CD14-positive monocyte (primary cell): Measurements from ENCODE around the gene USP3. TPM values are rescaled to one million over a fixed set of nuclear protein-coding genes. Genes with fewer than 3 reads are reported as not detected.

Experiments used
- DNase-seq, 3 donors: peaks; one replicate each; pipeline ENCODE4 v3.0.0-alpha.2; 2011 to 2022
- H2AFZ ChIP-seq: 2 replicates; pipeline ENCODE4 v1.6.0; 2012; ENCODE audit warnings: mild to moderate bottlenecking, low read depth, low read length, inconsistent platforms; ENCODE audit not compliant: insufficient read depth, poor library complexity, severe bottlenecking
- H3K27ac ChIP-seq, 2 donors: 1 replicate in 1 of 2; 2 replicates in 1 of 2; pipeline ENCODE4 v1.5.1; 2012 to 2013; ENCODE audit warnings: low read length in 2 of 2, control low read depth in 1 of 2, inconsistent platforms in 1 of 2, low read depth in 1 of 2, mild to moderate bottlenecking in 1 of 2
- H3K27me3 ChIP-seq, 2 donors: one replicate each; pipeline versions ENCODE4 v1.6.0 to v1.6.1; 2011 to 2013; ENCODE audit warnings: low read length in 2 of 2; ENCODE audit not compliant: control insufficient read depth in 2 of 2, insufficient read depth in 2 of 2
- H3K36me3 ChIP-seq, 2 donors: replicated peaks in 1 of 2; 1 replicate in 1 of 2; 2 replicates in 1 of 2; pipeline versions ENCODE4 v1.5.1 to v1.6.1; 2012 to 2013; ENCODE audit warnings: low read length in 2 of 2, control low read depth in 1 of 2, inconsistent platforms in 1 of 2, mild to moderate bottlenecking in 1 of 2; ENCODE audit not compliant: insufficient read depth in 2 of 2, control insufficient read depth in 1 of 2
- H3K4me1 ChIP-seq, 2 donors: 1 replicate in 1 of 2; 2 replicates in 1 of 2; pipeline versions ENCODE4 v1.5.1 to v1.6.1; 2012 to 2013; ENCODE audit warnings: low read length in 2 of 2, control low read depth in 1 of 2, inconsistent platforms in 1 of 2, mild to moderate bottlenecking in 1 of 2, moderate library complexity in 1 of 2; ENCODE audit not compliant: insufficient read depth in 2 of 2, control insufficient read depth in 1 of 2
- H3K4me2 ChIP-seq: replicated peaks from 2 replicates; pipeline ENCODE3; 2012; ENCODE audit warnings: low read length, moderate library complexity, mild to moderate bottlenecking; ENCODE audit not compliant: poor library complexity, severe bottlenecking; ENCODE audit errors: extremely low read depth
- H3K4me3 ChIP-seq, 3 experiments: fragments of 200-600 bp in 1 of 3; sonication (generic) in 1 of 3; replicated peaks in 1 of 3; 1 replicate in 2 of 3; 2 replicates in 1 of 3; pipeline ENCODE4 v1.5.1; 2011 to 2013; ENCODE audit warnings: low read length in 3 of 3, mild to moderate bottlenecking in 3 of 3, control low read depth in 2 of 3, low read depth in 2 of 3, inconsistent platforms in 1 of 3, moderate library complexity in 1 of 3
- H3K79me2 ChIP-seq: 2 replicates; pipeline ENCODE4 v1.6.0; 2012; ENCODE audit warnings: mild to moderate bottlenecking, control low read depth, inconsistent platforms, low read length, moderate library complexity; ENCODE audit not compliant: insufficient read depth
- H3K9ac ChIP-seq: 2 replicates; pipeline ENCODE4 v1.6.0; 2017; ENCODE audit warnings: low read length, mild to moderate bottlenecking; ENCODE audit not compliant: insufficient read depth, poor library complexity, severe bottlenecking
- H3K9me3 ChIP-seq, 2 donors: replicated peaks in 1 of 2; 1 replicate in 1 of 2; 2 replicates in 1 of 2; pipeline versions ENCODE4 v1.5.1 to v1.6.1; 2012 to 2013; ENCODE audit warnings: low read length in 2 of 2, control low read depth in 1 of 2; ENCODE audit not compliant: control insufficient read depth in 1 of 2, insufficient read depth in 1 of 2
- H4K20me1 ChIP-seq: 2 replicates; pipeline ENCODE4 v1.6.0; 2012; ENCODE audit warnings: mild to moderate bottlenecking, low read length, control low read depth, moderate library complexity; ENCODE audit not compliant: insufficient read depth
- H3K27ac Mint-ChIP-seq, 7 donors: one replicate each; pipeline ENCODE4 v1.8.0; 2020; ENCODE audit warnings: mild to moderate bottlenecking in 7 of 7, mixed read lengths in 7 of 7, moderate library complexity in 6 of 7, inconsistent platforms in 2 of 7
- H3K27me3 Mint-ChIP-seq, 3 donors: one replicate each; pipeline ENCODE4 v1.8.0; 2021 to 2022; ENCODE audit warnings: low read depth in 3 of 3, mild to moderate bottlenecking in 3 of 3, mixed read lengths in 3 of 3, moderate library complexity in 3 of 3, inconsistent platforms in 1 of 3
- H3K36me3 Mint-ChIP-seq, 2 donors: one replicate each; pipeline ENCODE4 v1.8.0; 2020; ENCODE audit warnings: mixed read lengths in 2 of 2, inconsistent platforms in 1 of 2, mild to moderate bottlenecking in 1 of 2
- H3K4me1 Mint-ChIP-seq: one replicate; pipeline ENCODE4 v1.8.0; 2020; ENCODE audit warnings: mild to moderate bottlenecking, mixed read lengths
- H3K4me3 Mint-ChIP-seq, 2 donors: one replicate each; pipeline ENCODE4 v1.8.0; 2020; ENCODE audit warnings: mild to moderate bottlenecking in 2 of 2, mixed read lengths in 2 of 2, moderate library complexity in 1 of 2
- H3K9me3 Mint-ChIP-seq, 7 donors: one replicate each; pipeline ENCODE4 v1.8.0; 2020 to 2022; ENCODE audit warnings: mixed read lengths in 7 of 7, mild to moderate bottlenecking in 6 of 7, moderate library complexity in 6 of 7, inconsistent platforms in 2 of 7
- CTCF ChIP-seq: fragments of 200-600 bp; IDR thresholded peaks from one replicate; pipeline ENCODE4 v1.8.0; 2022; ENCODE audit warnings: antibody characterized with exemption, mild to moderate bottlenecking
- WGBS: methylation state at CpG from one replicate; pipeline ENCODE4 v1.1.5; 2013; ENCODE audit warnings: missing lambda C conversion rate; ENCODE audit not compliant: insufficient coverage; 5-methylcytosine and 5-hydroxymethylcytosine counted together
- intact Hi-C, 2 donors: fragments of 100-400 bp; cut with micrococcal nuclease; formaldehyde crosslinking; loops; one replicate each; pipeline versions ENCODE4 v1.15.0 to v1.15.1; 2023
- polyA plus RNA-seq, 3 donors: library from polyadenylated mRNA; depleted of rRNA in 1 of 3; unstranded in 2 of 3; stranded (reverse) in 1 of 3; fragments of 300-500 nt in 2 of 3; fragments of >200 nt in 1 of 3; fragmentation: Illumina TruSeq in 2 of 3; gene quantifications; 1 replicate in 2 of 3; 2 replicates in 1 of 3; pipeline ENCODE4 v1.2.3, GENCODE V29; 2012 to 2021

The USP3 gene
- polyA plus RNA-seq, 3 donors: 91.4 to 167 (median 122) TPM

- H3K27me3 Mint-ChIP-seq: peaks cover 1 to 3% (median 1%) of the 10 kb centered on the region in 3 donors
- peaks cover 18% of the 10 kb centered on the region for H3K4me1 Mint-ChIP-seq
- no peak overlapping the region for H2AFZ ChIP-seq
- H3K4me2 ChIP-seq: no peak overlapping the region
- H3K27ac Mint-ChIP-seq: no peak overlapping the region
- DNase-seq: no peak
- no peaks in the 10 kb centered on the region for H3K36me3 Mint-ChIP-seq
- no peak overlapping the region for H3K9ac ChIP-seq
- peaks cover 15 to 20% of the 10 kb centered on the region in 2 donors for H3K4me1 ChIP-seq
- H3K79me2 ChIP-seq: peaks cover 10% of the 10 kb centered on the region
- no peaks in the 10 kb centered on the region for H3K36me3 ChIP-seq
- no peaks in the 10 kb centered on the region for H3K27me3 ChIP-seq
- H3K9me3 ChIP-seq: peaks cover 0 to 6% of the 10 kb centered on the region in 2 donors
- TF ChIP-seq CTCF: no peak
- no peak overlapping the region for H3K4me3 Mint-ChIP-seq
- no peak overlapping the region for H3K4me3 ChIP-seq
- peaks cover 3 to 17% (median 9%) of the 10 kb centered on the region in 7 donors for H3K9me3 Mint-ChIP-seq
- intact Hi-C loops: loop anchor here in 1 of 2 donors (10.0 kb wide), 1 partner anchor 62 kb away; no protein-coding TSS in a partner anchor
- no peaks in the 10 kb centered on the region for H4K20me1 ChIP-seq
- H3K27ac ChIP-seq: no peak overlapping the region
These were observed 41.4 kb upstream of the USP3 start for GRCh38 chr15:63463036-63463435.

GRCh38 chr15:63463793-63464192 lies 40.6 kb upstream of the USP3 start:
- no peaks in the 10 kb centered on the region for H3K27me3 ChIP-seq
- H3K27ac ChIP-seq: no peak overlapping the region
- Mint-ChIP-seq H3K4me1 (peaks cover 16% of the 10 kb centered on the region), H3K9me3 (peaks cover 2 to 13% (median 6%) of the 10 kb centered on the region in 7 donors), H3K4me3 (no peak overlapping the region), H3K27me3 (peaks cover 1 to 3% (median 3%) of the 10 kb centered on the region in 3 donors), H3K27ac (no peak overlapping the region), H3K36me3 (no peaks in the 10 kb centered on the region)
- no peaks in the 10 kb centered on the region for H4K20me1 ChIP-seq
- no peak for TF ChIP-seq CTCF
- H3K4me3 ChIP-seq: no peak overlapping the region
- DNase-seq: no peak
- H3K4me1 ChIP-seq: peaks cover 15 to 20% of the 10 kb centered on the region in 2 donors
- intact Hi-C loops: loop anchor here in 1 of 2 donors (10.0 kb wide), 1 partner anchor 61 kb away; no protein-coding TSS in a partner anchor
- H3K36me3 ChIP-seq: no peaks in the 10 kb centered on the region
- 100% methylated on average over 1 of the region's 5 CpGs for WGBS
- H2AFZ ChIP-seq: no peak overlapping the region
- no peak overlapping the region for H3K9ac ChIP-seq
- H3K79me2 ChIP-seq: peaks cover 10% of the 10 kb centered on the region
- no peak overlapping the region for H3K4me2 ChIP-seq
- peaks cover 0 to under 1% of the 10 kb centered on the region in 2 donors for H3K9me3 ChIP-seq
